GM18873 (cell line): ENCODE data around the gene COL15A1.

Experiments used
- ATAC-seq: cut with Tn5 transposase; IDR thresholded peaks from one replicate; pipeline ENCODE4 v1.9.1; 2021; ENCODE audit warnings: mild to moderate bottlenecking, moderate library complexity, moderate number of reproducible peaks; ENCODE audit not compliant: unreplicated experiment, low FRiP score

The COL15A1 gene

DNA sequence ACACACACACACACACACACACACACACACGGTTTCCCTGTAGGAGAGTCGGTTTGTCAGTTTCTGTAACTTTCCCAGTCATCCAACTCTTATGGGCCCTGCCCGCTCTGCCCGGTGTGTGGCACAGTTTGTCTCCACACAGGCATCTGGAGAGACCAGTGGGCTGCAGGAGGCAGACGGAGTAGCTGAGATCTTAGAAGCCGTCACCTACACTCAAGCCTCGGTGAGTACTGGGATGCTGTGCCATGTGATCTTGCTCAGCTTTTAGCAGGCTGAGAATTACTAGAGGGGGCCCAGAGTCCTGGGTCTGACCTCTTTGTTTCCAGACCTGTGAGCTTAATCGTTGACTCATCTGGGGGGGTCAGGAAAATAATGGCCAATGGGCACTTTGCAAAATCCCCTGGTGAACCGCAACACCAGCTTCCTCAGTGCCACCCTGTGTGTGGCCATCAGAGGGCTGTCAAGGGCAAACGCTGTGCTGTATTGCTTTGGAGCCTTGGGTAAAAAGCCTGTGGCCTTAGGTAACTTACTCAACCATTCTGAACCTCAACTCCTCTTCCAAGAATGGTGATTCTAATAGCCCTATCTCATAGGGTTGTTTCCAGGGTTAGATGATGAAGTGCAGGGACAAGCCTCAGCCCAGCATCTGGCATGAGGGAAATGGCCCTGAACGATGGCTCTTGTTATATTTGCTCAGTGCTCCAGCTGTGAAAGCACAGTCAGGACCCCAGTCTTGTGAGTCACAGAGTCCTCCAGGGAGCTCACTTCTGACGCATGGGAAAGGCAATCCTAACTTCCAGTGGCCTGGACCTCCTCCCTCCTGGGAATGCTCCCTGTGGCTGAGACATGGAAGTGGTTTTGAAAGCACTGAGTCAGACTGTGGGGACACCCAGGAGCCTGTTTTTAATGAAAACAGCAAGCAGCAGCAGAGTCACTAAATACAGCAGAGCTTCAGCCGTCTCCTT is 45.6 kb downstream of the COL15A1 start:
- no peak for ATAC-seq

DNA sequence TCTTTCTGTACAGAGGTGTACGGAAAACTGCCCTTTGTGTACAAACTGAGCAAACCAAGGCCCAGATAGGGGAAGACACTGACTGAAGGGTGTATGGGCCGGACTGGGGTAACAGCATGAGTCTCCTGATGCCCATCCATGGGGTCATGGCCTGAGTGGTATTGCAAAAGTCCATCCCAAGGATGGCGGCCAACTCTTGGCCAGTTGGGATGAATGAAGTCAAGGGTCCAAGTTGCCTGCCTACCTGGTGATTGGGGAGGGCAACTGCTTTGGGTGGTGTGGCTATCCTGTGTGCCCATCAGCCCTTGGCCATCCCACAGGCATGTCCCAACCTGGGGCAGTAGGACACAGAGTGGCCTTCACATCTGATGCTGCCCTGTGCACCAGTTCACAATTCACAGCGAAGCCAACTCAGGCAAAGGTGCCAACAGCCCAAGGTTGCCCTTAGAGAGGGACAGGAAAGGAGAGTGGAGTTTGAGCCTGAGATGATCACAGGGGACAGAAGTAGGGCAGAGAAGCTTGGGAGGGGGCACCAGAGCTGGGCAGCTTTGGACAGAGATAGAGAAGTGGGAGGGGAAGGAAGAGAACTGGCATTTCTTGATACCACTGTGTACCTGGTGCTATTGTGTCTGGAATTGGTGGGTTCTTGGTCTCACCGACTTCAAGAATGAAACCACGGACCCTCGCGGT is 46.6 kb downstream of the COL15A1 start:
- no peak for ATAC-seq

DNA sequence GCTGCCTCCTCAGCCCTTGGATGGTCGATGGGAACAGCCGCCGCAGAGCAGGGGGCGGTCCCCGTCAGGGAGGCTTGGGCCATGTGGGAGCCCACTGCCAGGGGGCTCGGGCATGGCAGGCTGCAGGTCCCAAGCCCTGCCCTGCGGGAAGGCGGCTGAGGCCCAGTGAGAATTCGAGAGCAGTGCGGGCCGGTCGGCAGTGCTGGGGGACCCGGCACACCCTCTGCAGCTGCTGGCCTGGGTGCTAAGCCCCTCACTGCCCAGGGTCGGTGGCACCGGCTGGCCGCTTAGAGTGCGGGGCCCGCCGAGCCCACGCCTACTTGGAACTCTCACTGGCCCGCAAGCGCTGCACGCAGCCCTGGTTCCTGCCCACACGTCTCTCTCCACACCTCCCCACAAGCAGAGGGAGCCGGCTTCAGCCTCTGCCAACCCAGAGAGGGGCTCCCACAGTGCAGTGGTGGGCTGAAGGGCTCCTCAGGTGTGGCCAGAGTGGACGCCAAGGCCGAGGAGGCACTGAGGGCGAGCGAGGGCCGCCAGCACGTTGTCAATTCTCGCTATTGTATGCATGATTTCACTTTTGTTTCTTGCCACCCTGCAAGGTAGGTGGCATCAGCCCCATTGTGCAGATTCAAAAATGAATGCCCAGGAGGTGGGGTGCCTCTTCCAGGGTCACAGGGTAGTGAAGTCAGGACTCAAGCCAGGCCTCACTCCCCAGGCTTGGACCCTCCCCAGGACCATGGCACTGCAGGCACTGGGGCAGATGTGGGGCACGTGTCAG is 48.6 kb downstream of the COL15A1 start:
- ATAC-seq: no peak

DNA sequence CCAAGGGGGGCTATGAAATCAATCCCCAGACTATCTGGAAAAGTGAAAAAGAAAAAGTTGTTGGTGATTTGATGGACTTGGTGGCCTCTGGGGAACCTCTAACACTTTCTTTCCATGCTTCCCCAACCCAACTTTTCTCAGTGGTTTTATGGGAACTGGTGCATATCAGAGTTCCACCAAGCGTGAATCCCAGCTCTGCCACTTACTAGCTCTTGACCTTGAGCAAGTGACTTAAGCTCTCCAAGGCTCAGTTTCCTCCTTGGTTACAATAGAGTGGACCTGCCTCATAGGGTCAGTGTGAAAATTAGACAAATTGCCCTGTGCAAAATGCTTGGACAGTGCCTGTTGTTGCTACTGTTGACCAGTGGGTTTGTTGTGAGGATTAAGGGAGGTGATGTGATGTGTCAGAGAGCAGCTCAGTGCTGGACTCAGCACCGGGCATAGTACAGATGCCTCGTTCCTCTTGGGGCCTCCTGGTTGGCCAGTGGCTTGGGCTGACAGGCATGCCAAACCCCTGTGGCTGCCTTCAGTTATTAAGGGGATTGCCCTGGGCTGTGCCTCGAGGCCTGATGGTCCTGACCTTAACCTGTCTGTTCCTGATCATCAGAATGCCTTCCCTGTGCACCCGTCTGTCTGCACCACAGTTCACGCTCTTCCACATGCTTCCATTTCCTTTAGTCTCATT is 49.3 kb downstream of the COL15A1 start:
- no peak for ATAC-seq

DNA sequence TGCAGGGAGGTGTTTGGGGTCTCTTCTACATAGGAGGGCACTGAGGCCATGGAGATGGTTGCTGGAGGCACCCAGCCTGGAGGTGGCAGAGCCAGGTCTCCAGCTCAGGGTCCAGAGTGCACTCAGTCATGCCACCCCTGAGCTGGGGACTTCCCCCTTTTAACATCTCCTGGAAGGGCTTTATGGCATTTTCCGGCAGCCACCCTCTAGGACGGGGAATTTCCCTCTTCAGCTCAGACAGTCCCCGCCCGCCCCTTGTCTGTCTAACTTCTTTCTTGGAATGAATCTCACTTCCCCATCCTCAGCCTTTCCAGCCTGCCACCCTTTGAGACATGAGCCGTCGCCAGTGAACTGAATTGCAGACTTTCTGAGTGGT is 49.9 kb downstream of the COL15A1 start:
- peak; percentile 51 for ATAC-seq

DNA sequence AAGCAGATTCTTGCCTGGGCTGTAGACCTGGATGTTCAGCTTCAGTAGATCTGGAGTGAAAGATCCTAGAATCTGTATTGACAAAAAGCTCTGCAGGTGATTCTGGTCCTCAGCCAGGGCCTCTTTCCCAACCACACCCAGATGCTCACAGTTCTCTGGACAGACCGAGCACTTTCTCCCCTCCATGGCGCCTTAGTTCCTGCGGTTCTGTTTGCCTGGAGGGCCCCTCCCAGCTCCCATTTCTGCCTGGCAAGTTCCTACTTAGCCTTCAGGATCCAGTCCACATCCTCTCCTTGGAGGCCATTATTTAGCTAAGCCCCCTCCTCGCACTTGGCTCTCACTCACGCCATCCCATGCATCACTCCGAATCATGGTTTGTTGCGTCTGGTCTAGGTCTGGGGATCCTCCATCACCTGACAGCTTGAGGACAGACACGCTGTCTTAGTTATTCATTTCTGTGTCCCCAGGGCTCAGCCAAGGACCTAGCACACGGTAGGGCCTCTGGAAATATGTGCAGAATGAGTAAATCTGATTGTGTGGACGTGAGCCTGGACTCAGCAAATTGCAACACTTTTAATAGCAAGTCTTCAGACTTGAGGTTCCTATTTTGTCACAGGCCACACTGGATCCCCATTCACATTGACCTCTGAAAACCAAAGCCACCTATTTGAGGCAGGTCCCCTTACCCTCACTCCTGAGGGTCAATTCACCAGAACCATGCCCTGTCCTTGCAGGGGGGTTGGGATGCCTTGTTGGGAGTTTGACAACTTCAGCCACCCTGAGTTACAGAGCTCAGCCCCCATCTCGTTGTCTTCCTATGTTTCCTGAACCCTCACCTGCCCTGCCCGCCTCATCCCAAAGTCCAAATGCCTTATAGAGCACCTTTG is 50.7 kb downstream of the COL15A1 start:
- ATAC-seq: no peak

DNA sequence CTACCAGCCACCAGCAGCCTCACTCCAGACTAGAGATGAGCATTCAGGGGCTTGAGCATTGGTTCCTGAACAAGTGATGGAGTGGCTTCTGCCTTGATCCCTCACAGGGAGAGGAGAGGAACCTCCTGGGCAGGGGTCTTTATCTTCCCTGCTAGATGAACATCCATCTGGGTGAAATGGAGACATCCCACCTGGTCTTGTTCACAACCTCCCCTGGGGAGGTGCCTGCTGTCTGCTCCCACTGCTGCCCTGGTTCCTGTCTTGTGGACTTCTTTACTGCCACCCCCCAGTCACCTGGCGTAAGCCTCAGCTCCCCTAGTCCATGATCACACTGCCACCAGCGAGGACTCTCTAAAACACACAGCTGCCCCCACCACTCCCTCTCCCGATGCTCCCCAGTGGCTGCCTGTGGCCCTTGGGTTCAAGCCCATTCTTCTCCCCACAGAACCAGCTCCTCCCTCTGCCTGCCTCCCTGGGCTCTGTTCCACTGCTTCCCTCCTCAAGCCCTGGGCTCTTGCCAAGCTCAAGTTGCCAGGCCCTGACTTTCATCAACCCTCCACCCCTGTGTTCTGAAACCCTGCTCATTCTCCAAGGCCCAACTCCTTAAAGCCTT is 51.5 kb downstream of the COL15A1 start:
- ATAC-seq: no peak

DNA sequence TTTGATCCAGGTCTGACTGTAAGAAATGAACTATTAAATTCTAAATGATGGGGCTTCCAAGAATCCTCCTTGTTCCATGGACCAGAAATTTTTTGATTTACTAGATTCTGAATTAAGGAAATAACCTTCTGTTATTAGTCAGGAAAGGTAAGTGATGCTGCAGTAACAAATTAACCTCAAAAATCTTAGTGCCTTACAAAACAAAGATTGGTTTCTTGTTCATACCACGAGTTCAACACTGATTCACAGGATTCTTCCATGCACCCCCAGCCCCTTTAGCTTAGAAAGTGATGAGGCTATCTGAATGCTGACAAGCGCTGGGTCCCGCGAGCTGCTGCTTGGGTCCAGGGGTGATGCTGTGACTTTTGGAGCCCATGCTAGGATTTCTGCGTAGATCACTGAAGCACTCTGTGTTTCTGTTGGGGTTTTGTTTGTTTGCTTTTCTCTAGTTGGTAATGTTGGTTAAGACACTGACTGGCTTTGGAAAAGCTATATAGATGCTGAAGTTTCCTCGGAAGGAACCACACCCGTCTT is 52.3 kb downstream of the COL15A1 start:
- no peak for ATAC-seq

DNA sequence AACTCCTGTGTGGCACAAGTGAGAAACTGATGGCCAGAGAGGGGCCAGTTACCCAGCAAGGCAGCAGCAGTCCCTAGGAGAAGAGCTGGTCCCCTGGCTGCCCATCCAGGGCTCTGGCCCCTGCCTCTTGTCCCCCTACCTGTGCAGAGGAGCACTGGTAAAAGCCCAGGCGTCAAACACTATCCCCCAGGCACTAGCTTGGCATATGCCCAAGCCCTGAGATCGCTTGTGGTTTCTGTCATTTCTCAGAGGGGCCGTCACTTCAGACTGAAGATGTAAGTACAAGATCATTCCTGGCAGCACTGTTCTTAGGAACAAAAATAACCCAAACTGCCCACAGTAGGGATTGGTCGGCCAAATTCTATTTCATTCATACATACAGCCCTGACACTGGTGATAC is 53.9 kb downstream of the COL15A1 start:
- ATAC-seq: no peak

DNA sequence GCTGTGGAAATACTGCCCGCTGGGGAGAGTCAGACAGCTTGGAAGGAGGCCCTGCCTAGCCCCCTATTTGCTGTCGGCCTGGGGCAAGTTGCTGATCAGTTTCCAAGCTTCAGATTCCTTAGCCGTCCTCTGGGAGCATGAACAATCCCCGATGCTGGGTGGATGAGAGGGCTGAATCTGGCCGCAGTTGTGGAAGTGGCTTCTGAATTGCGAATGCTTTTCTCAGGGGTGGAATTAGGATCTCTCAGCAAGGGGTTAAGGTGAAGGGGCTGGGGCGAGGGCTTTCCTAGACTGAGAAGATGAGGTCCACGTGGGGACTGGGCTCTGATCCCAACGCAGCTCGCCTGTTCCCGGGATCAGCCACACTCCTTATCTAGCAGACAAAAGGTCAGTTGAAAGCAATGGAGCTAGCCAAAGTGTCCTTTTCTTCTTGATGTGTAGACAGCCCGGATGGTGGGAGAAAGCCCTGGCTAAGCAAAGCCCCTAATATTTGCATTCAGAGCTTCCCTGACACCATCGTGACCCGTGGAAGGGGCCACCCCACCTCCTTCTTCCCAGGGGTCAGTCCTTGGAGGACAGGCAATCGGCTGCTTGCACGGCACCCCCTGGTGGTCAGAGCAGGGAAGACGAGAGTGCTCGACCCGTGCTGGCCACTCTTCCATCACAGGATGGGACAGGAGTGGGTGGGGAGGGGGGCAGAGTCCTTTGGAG is 54.9 kb downstream of the COL15A1 start:
- ATAC-seq: no peak

DNA sequence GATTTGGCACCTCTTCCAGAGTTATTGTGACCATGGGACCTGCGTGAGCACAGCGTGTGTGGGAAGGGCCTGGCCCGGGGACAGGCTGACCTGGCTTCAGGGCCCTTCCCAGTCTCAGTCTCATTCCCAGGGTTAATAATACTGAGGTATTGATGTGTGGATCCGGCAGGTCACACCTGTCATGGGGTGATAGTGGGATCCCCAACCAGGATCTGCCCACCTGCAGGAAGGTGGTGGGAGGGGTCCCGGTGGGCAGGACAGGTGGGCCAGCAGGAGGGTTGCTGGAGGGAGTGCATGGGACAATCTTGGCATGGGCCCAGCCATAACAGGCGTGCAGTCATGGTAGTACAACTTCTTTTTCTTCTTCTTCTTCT is 55.4 kb downstream of the COL15A1 start:
- ATAC-seq: no peak

DNA sequence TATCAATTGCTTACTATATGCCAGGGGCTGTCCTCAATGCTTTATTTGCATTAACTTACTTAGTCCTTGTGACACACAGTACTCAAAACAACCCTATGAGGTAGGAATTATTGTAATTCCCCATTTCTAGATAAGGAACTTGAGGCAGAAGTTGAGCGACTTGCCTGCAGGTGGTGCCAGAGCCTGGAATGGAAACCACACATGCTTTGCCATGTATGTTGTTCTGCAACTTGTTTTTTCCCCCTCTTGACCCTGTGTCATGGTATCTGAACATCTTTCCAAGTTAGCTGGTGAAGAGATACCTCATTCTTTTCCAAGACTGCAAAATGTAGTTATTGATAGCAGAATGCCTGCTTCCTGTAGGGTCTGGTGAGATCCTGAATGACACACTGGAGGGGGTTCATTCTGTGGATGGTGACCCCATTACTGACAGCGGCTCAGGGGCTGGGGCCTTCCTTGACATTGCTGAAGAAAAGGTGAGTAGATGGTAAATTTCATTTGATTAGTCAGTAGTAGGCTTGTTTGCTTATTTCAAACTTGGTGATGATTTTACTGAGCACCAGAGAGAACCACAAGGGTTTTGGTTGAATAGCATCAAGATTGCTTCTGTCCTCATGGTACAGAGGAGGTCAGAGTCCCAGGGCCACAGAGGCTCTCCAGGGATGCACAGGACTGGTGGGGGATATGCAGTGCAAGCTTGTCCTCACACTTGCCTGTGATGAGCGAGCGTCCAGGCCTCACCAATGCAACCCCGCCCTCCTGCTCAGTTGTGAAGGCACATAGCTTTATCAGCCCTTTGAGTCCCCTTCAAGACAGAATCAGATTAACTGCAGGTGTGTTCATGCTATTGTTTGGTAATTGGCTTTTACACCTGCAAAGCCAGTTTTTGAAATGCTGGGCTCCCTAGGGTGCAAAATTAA is 57.0 kb downstream of the COL15A1 start:
- no peak for ATAC-seq

DNA sequence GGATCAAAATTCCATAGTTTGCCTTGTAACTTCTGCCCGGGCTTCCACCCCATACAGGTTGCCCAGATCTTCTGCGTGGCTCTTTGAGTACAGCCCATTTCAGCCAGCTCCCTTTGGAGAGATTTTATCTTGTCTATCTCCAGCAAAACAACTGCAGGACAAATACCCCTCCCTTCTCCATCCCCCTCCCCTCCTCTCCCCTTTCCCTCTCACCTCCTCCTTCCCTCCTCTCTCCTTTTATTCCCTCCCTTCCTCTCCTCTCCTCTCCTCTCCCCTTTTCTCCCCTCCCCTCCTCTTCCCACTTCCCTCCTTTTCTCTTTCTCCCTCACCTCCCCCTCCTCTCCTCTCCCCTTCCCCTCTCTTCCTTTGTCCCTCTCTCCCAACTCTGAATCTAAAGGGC is 58.2 kb downstream of the COL15A1 start:
- no peak for ATAC-seq

DNA sequence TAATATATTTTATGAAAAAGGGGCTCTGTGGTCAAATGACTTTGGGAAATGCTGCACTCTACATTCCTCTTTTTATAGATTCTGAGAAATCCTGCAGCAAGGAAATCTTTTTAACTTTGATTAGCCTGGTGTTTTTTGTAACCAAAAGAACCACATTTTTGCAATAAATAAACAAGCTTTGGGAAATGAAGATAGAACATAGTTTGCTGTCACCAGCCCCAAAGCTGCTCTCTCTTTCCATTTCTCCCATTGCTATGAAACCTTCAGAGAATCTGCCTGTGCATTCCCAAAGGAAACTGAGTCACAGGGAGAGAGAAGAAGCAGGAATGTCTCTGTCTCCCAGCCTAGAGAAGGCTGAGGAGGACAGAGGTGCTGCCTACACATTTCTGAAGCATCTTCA is 59.0 kb downstream of the COL15A1 start:
- ATAC-seq: no peak

DNA sequence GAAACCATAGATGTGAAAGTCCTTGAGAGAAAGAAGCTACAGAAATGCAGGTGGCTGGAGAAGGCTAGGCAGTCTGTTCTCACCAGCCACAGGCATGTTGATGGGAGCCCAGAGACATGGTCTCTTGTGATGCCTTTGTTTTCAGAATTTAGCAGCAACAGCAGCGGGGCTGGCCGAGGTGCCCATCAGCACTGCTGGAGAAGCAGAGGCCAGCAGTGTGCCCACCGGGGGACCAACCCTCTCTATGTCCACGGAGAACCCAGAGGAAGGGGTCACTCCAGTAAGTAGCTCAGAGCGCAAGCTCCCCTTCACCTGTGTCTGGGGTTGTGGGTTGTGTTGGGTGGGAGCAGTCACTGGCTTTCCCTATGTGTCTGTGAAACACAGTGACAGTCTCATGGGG is 59.6 kb downstream of the COL15A1 start:
- no peak for ATAC-seq

DNA sequence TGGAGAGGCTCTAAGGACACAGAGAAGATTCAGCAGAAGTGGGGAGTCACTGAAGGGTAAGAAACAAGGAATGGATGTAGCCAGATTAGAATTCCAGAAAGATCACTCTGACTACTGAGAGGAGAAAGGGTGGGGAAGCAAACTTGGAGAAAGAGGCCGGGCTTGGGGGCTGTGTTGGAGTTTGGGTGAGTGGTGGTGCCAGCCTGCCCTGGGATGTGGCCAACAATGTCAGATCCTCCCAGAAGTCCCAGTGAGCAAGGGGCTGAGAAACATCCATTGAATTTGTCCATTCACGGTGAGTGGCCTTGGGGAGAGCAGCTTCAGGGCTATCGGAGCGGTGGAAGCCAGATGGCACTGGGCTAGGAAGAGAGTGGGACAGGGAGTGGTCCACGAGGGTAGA is 60.4 kb downstream of the COL15A1 start:
- no peak for ATAC-seq

DNA sequence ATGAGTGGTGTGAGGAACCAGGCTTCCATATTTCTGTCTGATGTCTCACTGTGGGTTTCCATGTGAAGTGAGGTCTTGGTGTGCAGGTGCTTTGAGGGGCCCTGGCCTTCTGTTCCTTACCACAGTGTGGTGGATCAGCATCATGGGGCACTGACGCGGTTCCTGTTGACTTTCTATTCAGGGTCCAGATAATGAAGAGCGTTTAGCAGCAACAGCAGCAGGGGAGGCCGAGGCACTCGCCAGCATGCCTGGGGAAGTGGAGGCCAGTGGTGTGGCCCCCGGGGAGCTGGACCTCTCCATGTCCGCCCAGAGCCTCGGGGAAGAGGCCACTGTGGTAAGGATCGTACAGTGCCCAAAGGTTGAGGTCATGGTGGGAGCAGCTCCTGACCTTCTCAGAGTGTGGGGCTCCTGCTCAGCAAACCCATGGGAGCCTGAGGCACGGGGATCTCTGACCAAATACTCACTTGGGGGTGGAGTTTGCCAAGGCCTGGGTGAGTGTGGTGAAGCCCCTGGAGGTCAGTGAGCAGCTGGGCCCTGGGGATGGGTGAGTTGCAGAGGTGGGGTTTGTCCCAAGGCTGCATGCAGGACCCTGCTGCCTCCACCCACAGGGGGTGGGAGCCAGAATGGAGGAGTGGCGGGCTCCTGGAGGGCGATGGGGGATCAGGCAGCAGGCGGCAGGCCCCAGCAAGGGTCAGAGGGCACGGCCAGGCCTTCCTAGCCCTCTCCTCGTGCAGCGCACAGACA is 61.2 kb downstream of the COL15A1 start:
- ATAC-seq: no peak
